ENCODE measurements around the gene WNT2. TPM values are rescaled to one million over a fixed set of nuclear protein-coding genes. Genes with fewer than 3 reads are reported as not detected.

WNT2 gene
- total RNA-seq, 4 donors from 2014 or later: not detected

- Histone ChIP-seq H3K4me1 (no peaks in the 10 kb centered on the region), H3K4me3 (no peak overlapping the region), H3K27me3 (no peaks in the 10 kb centered on the region), H3K36me3 (no peaks in the 10 kb centered on the region), H3K27ac (no peak overlapping the region), H3K9me3 (no peaks in the 10 kb centered on the region)
- no peak for TF ChIP-seq CTCF (IDR thresholded peaks at IDR 0.05)
- no peak for TF ChIP-seq POLR2A (IDR thresholded peaks at IDR 0.05)
- no peak for DNase-seq
Measured at GRCh38 chr7:117259615-117260014, 63.2 kb downstream of the WNT2 start.

- H3K36me3 ChIP-seq: no peaks in the 10 kb centered on the region
- TF ChIP-seq CTCF (IDR thresholded peaks at IDR 0.05): no peak
- no peak for TF ChIP-seq POLR2A (IDR thresholded peaks at IDR 0.05)
- no peak for DNase-seq
- H3K27me3 ChIP-seq: no peaks in the 10 kb centered on the region
- H3K4me1 ChIP-seq: no peaks in the 10 kb centered on the region
- H3K4me3 ChIP-seq: no peak overlapping the region
- no peak overlapping the region for H3K27ac ChIP-seq
- no peaks in the 10 kb centered on the region for H3K9me3 ChIP-seq
Measured at GRCh38 chr7:117251687-117252086, 71.2 kb downstream of the WNT2 start.

- no peaks in the 10 kb centered on the region for H3K36me3 ChIP-seq
- no peaks in the 10 kb centered on the region for H3K4me1 ChIP-seq
- H3K9me3 ChIP-seq: no peaks in the 10 kb centered on the region
- no peak for DNase-seq
- H3K27ac ChIP-seq: no peak overlapping the region
- no peak overlapping the region for H3K4me3 ChIP-seq
- no peaks in the 10 kb centered on the region for H3K27me3 ChIP-seq
- TF ChIP-seq POLR2A (IDR thresholded peaks at IDR 0.05): no peak
- TF ChIP-seq CTCF (IDR thresholded peaks at IDR 0.05): no peak
Measured at GRCh38 chr7:117250801-117251200, 72.1 kb downstream of the WNT2 start.

GRCh38 chr7:117250245-117250644, 72.6 kb downstream of the WNT2 start:
- no peaks in the 10 kb centered on the region for H3K9me3 ChIP-seq
- no peak overlapping the region for H3K27ac ChIP-seq
- H3K4me1 ChIP-seq: no peaks in the 10 kb centered on the region
- no peak for TF ChIP-seq CTCF (IDR thresholded peaks at IDR 0.05)
- TF ChIP-seq POLR2A (IDR thresholded peaks at IDR 0.05): no peak
- H3K36me3 ChIP-seq: no peaks in the 10 kb centered on the region
- H3K27me3 ChIP-seq: no peaks in the 10 kb centered on the region
- DNase-seq: no peak
- no peak overlapping the region for H3K4me3 ChIP-seq

GRCh38 chr7:117249696-117250095, 73.2 kb downstream of the WNT2 start:
- no peaks in the 10 kb centered on the region for H3K36me3 ChIP-seq
- H3K4me3 ChIP-seq: no peak overlapping the region
- no peak overlapping the region for H3K27ac ChIP-seq
- DNase-seq: no peak
- H3K27me3 ChIP-seq: no peaks in the 10 kb centered on the region
- TF ChIP-seq POLR2A (IDR thresholded peaks at IDR 0.05): no peak
- TF ChIP-seq CTCF (IDR thresholded peaks at IDR 0.05): no peak
- H3K4me1 ChIP-seq: no peaks in the 10 kb centered on the region
- no peaks in the 10 kb centered on the region for H3K9me3 ChIP-seq

GRCh38 chr7:117248829-117249228, 74.0 kb downstream of the WNT2 start:
- H3K4me1 ChIP-seq: no peaks in the 10 kb centered on the region
- no peaks in the 10 kb centered on the region for H3K36me3 ChIP-seq
- no peak for DNase-seq
- no peak for TF ChIP-seq CTCF (IDR thresholded peaks at IDR 0.05)
- no peak for TF ChIP-seq POLR2A (IDR thresholded peaks at IDR 0.05)
- H3K27ac ChIP-seq: no peak overlapping the region
- no peak overlapping the region for H3K4me3 ChIP-seq
- H3K9me3 ChIP-seq: no peaks in the 10 kb centered on the region
- H3K27me3 ChIP-seq: no peaks in the 10 kb centered on the region
